ENCODE results near the gene IFI30. TPM values are rescaled to one million over a fixed set of nuclear protein-coding genes. Genes with fewer than 3 reads are reported as not detected.

IFI30 gene
- polyA plus RNA-seq, 3 donors: 3,608 to 6,022 (median 4,550) TPM

- peaks cover 9 to 28% of the 10 kb centered on the region in 2 donors for H3K27me3 ChIP-seq (ENCODE audit: control insufficient read depth in 2 of 2, insufficient read depth in 2 of 2, low read length in 2 of 2)
- WGBS (ENCODE audit: insufficient coverage): 31% methylated on average over 6 of the region's 33 CpGs
- intact Hi-C loops (cut with micrococcal nuclease): no loop called here
- peaks cover 2 to 4% of the 10 kb centered on the region in 2 donors for H3K9me3 ChIP-seq (replicated peaks in 1 of 2; ENCODE audit: control insufficient read depth in 1 of 2, insufficient read depth in 1 of 2, low read length in 2 of 2)
- H3K4me2 ChIP-seq (replicated peaks; ENCODE audit: extremely low read depth, low read length, poor library complexity, severe bottlenecking): no peak overlapping the region
- DNase-seq: no peak
- peaks cover 14 to 22% of the 10 kb centered on the region in 2 donors for H3K4me1 ChIP-seq (ENCODE audit: control insufficient read depth in 1 of 2, insufficient read depth in 2 of 2, low read length in 2 of 2)
- no peak overlapping the region for H3K4me3 ChIP-seq (replicated peaks in 1 of 3; ENCODE audit: low read depth in 2 of 3, low read length in 3 of 3)
- Mint-ChIP-seq H3K9me3 (peaks cover 0 to 13% (median 7%) of the 10 kb centered on the region in 7 donors), H3K27me3 (ENCODE audit: low read depth in 3 of 3) (peaks cover 37 to 54% (median 51%) of the 10 kb centered on the region in 3 donors), H3K27ac (peak overlapping the region in 2 of 7 donors; percentile 43 to 68), H3K4me1 (peaks cover 21% of the 10 kb centered on the region), H3K4me3 (peak overlapping the region in 1 of 2 donors; percentile 63), H3K36me3 (peaks cover 0 to 4% of the 10 kb centered on the region in 2 donors)
- no peak overlapping the region for H3K27ac ChIP-seq (ENCODE audit: low read depth in 1 of 2, low read length in 2 of 2)
- no peaks in the 10 kb centered on the region for H4K20me1 ChIP-seq (ENCODE audit: insufficient read depth, low read length)
- TF ChIP-seq, protein P1, sequence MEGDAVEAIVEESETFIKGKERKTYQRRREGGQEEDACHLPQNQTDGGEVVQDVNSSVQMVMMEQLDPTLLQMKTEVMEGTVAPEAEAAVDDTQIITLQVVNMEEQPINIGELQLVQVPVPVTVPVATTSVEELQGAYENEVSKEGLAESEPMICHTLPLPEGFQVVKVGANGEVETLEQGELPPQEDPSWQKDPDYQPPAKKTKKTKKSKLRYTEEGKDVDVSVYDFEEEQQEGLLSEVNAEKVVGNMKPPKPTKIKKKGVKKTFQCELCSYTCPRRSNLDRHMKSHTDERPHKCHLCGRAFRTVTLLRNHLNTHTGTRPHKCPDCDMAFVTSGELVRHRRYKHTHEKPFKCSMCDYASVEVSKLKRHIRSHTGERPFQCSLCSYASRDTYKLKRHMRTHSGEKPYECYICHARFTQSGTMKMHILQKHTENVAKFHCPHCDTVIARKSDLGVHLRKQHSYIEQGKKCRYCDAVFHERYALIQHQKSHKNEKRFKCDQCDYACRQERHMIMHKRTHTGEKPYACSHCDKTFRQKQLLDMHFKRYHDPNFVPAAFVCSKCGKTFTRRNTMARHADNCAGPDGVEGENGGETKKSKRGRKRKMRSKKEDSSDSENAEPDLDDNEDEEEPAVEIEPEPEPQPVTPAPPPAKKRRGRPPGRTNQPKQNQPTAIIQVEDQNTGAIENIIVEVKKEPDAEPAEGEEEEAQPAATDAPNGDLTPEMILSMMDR (IDR thresholded peaks at IDR 0.05): no peak
- no peaks in the 10 kb centered on the region for H3K36me3 ChIP-seq (replicated peaks in 1 of 2; ENCODE audit: control insufficient read depth in 1 of 2, insufficient read depth in 2 of 2, low read length in 2 of 2)
- H3K79me2 ChIP-seq (ENCODE audit: insufficient read depth, low read length): no peaks in the 10 kb centered on the region
- no peak overlapping the region for H2AFZ ChIP-seq (ENCODE audit: insufficient read depth, low read depth, low read length, poor library complexity, severe bottlenecking)
- no peak overlapping the region for H3K9ac ChIP-seq (ENCODE audit: insufficient read depth, low read length, poor library complexity, severe bottlenecking)
Measured at GRCh38 chr19:18220632-18221275, 47.1 kb downstream of the IFI30 start.

DNA sequence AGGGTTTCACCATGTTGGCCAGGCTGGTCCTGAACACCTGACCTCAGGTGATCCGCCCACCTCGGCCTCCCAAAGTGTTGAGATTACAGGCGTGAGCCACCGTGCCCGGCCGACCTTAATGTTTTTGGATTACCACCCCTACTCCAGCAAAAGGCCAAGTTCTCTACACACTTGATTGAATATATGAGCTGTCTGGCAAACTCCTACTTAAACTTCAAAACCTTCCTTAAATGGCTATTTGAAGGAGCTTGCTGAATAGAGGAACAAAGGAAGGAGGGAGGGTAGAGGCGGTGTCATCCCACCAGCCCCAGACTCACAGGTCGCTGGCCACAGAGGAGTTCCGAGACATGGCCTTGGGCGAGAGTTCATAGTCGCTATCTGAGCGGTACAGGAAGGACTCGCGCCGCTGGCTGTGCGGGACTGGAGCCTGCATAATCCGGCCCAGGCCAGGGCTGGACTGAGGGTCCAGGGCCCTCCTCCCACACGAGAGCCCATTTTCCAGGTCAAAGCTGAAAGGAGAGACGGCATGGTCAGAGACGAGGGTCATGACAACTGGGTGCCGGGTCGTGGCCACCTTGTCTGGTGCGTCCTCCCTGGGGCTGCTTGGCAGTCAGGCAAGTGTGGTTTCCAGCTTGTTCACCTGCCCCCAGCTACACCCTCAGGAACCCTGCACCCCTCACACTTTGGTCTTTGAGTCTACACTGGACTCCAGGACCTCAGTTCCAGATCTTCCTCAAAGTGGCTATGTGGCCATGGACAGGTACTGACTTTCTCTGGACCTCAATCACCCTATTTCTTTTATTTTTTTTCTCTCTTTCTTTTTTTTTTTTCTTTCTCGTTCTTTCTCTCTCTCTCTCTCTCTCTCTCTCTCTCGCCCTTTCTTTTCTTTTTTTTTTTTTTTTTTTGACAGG, 48.5 kb downstream of the IFI30 start:
- intact Hi-C loops (cut with micrococcal nuclease): no loop called here
- Histone ChIP-seq H3K9ac (ENCODE audit: insufficient read depth, low read length, poor library complexity, severe bottlenecking) (no peak overlapping the region), H3K4me1 (ENCODE audit: control insufficient read depth in 1 of 2, insufficient read depth in 2 of 2, low read length in 2 of 2) (peaks cover 14 to 22% of the 10 kb centered on the region in 2 donors), H3K4me2 (replicated peaks; ENCODE audit: extremely low read depth, low read length, poor library complexity, severe bottlenecking) (no peak overlapping the region), H3K79me2 (ENCODE audit: insufficient read depth, low read length) (no peaks in the 10 kb centered on the region), H3K27ac (ENCODE audit: low read depth in 1 of 2, low read length in 2 of 2) (no peak overlapping the region), H3K36me3 (replicated peaks in 1 of 2; ENCODE audit: control insufficient read depth in 1 of 2, insufficient read depth in 2 of 2, low read length in 2 of 2) (no peaks in the 10 kb centered on the region), H2AFZ (ENCODE audit: insufficient read depth, low read depth, low read length, poor library complexity, severe bottlenecking) (no peak overlapping the region), H3K4me3 (replicated peaks in 1 of 3; ENCODE audit: low read depth in 2 of 3, low read length in 3 of 3) (no peak overlapping the region), H4K20me1 (ENCODE audit: insufficient read depth, low read length) (no peaks in the 10 kb centered on the region), H3K27me3 (ENCODE audit: control insufficient read depth in 2 of 2, insufficient read depth in 2 of 2, low read length in 2 of 2) (peaks cover 18 to 40% of the 10 kb centered on the region in 2 donors), H3K9me3 (replicated peaks in 1 of 2; ENCODE audit: control insufficient read depth in 1 of 2, insufficient read depth in 1 of 2, low read length in 2 of 2) (peaks cover 4% of the 10 kb centered on the region in 2 donors)
- no peak for DNase-seq
- Mint-ChIP-seq H3K4me3 (peak overlapping the region in 1 of 2 donors; percentile 59), H3K4me1 (peaks cover 23% of the 10 kb centered on the region), H3K9me3 (peaks cover 0 to 13% (median 10%) of the 10 kb centered on the region in 7 donors), H3K27ac (no peak overlapping the region), H3K27me3 (ENCODE audit: low read depth in 3 of 3) (peaks cover 47 to 67% (median 58%) of the 10 kb centered on the region in 3 donors), H3K36me3 (peaks cover 0 to 4% of the 10 kb centered on the region in 2 donors)
- 90% methylated on average over 18 of the region's 25 CpGs for WGBS (ENCODE audit: insufficient coverage)
- TF ChIP-seq, protein P1 (IDR thresholded peaks at IDR 0.05): no peak

Measured in CD14-positive monocyte (primary cell).